WTC11 (cell line): ENCODE measurements around the gene UPF3A. TPM values are rescaled to one million over a fixed set of nuclear protein-coding genes. Genes with fewer than 3 reads are reported as not detected.
A peak's percentile ranks its signal among the peaks of the same experiment; 100 is the strongest.

ENCODE experiments used
- ATAC-seq: fragments of 200-7000 bp; cut with Tn5 transposase; 2 replicates; pipeline ENCODE4 v1.10.0; 2021; ENCODE audit warnings: mild to moderate bottlenecking, moderate library complexity
- CTCF ChIA-PET: fragments of 300-600 bp; sonication (Branson Sonifier 250); formaldehyde crosslinking; loops from one replicate; lab custom pipeline; 2021; ENCODE audit warnings: antibody characterized with exemption; lab: Charles Lee
- POLR2A ChIA-PET: fragments of 350-600 bp; sonication (Branson Sonifier 250); formaldehyde crosslinking; loops from one replicate; lab custom pipeline; 2021; ENCODE audit warnings: antibody characterized with exemption; lab: Charles Lee
- DNase-seq: peaks from one replicate; pipeline ENCODE4 v3.0.0; 2021; ENCODE audit warnings: low spot score
- H3K27ac Mint-ChIP-seq: 2 replicates; pipeline ENCODE4 v1.8.0; 2021; ENCODE audit warnings: mixed read lengths
- H3K27me3 Mint-ChIP-seq: 2 replicates; pipeline ENCODE4 v1.8.0; 2021; ENCODE audit warnings: low read depth, mild to moderate bottlenecking, moderate library complexity, mixed read lengths
- H3K36me3 Mint-ChIP-seq: 2 replicates; pipeline ENCODE4 v1.8.0; 2021; ENCODE audit warnings: mixed read lengths
- H3K4me1 Mint-ChIP-seq: 2 replicates; pipeline ENCODE4 v1.8.0; 2022; ENCODE audit warnings: mixed read lengths
- H3K4me3 Mint-ChIP-seq: 2 replicates; pipeline ENCODE4 v1.8.0; 2021; ENCODE audit warnings: mild to moderate bottlenecking, moderate library complexity, mixed read lengths
- H3K9me3 Mint-ChIP-seq: 2 replicates; pipeline ENCODE4 v1.8.0; 2021; ENCODE audit warnings: mixed read lengths
- ELF4 ChIP-seq: sonication (generic); formaldehyde crosslinking; IDR thresholded peaks from 2 replicates; pipeline ENCODE4 v1.8.1; 2022; ENCODE audit warnings: low read depth, mild to moderate bottlenecking, moderate library complexity, missing genetic modification reagents
- NFYB ChIP-seq: sonication (generic); formaldehyde crosslinking; conservative IDR thresholded peaks from 2 replicates; pipeline ENCODE4 v1.8.0; 2022; ENCODE audit warnings: low read depth, missing genetic modification reagents
- NR2C2 ChIP-seq: sonication (generic); formaldehyde crosslinking; IDR thresholded peaks from 2 replicates; pipeline ENCODE4 v1.8.0; 2022; ENCODE audit warnings: mild to moderate bottlenecking, missing genetic modification reagents
- OVOL2 ChIP-seq: fragments of 250-450 bp; sonication (Bioruptor Pico); IDR thresholded peaks from 2 replicates; pipeline ENCODE4 v1.9.0; 2021; ENCODE audit warnings: mild to moderate bottlenecking, borderline replicate concordance
- RELA ChIP-seq: sonication (generic); formaldehyde crosslinking; IDR thresholded peaks from 2 replicates; pipeline ENCODE4 v1.8.1; 2022; ENCODE audit warnings: missing genetic modification reagents, mild to moderate bottlenecking, borderline replicate concordance
- RORB ChIP-seq: fragments of 250-450 bp; sonication (Bioruptor Pico); IDR thresholded peaks from 2 replicates; pipeline ENCODE4 v1.9.0; 2021; ENCODE audit warnings: mild to moderate bottlenecking
- TCF7 ChIP-seq: sonication (generic); formaldehyde crosslinking; IDR thresholded peaks from 2 replicates; pipeline ENCODE4 v1.8.0; 2022; ENCODE audit warnings: mild to moderate bottlenecking, low read depth, missing genetic modification reagents, moderate library complexity
- TEAD1 ChIP-seq: sonication (generic); formaldehyde crosslinking; IDR thresholded peaks from 2 replicates; pipeline ENCODE4 v1.8.0; 2022; ENCODE audit warnings: mild to moderate bottlenecking, missing genetic modification reagents
- ZNF219 ChIP-seq: sonication (generic); formaldehyde crosslinking; IDR thresholded peaks from 2 replicates; pipeline ENCODE4 v1.8.0; 2023; ENCODE audit warnings: missing genetic modification reagents, mild to moderate bottlenecking, borderline replicate concordance
- ZNF317 ChIP-seq: sonication (generic); formaldehyde crosslinking; IDR thresholded peaks from 2 replicates; pipeline ENCODE4 v1.8.1; 2023; ENCODE audit warnings: low read depth, mild to moderate bottlenecking, moderate library complexity, missing genetic modification reagents, borderline replicate concordance
- ZNF423 ChIP-seq: fragments of 250-450 bp; sonication (Bioruptor Pico); IDR thresholded peaks from 2 replicates; pipeline ENCODE4 v2.1.2; 2022; ENCODE audit warnings: mild to moderate bottlenecking, moderate library complexity
- total RNA-seq: library from RNA; stranded (reverse); gene quantifications from 3 replicates; pipeline ENCODE4 v1.2.3, GENCODE V29; 2021
- TF ChIP-seq, protein P1 (sequence below): sonication (generic); formaldehyde crosslinking; IDR thresholded peaks from 2 replicates; pipeline ENCODE4 v1.8.0; 2022; ENCODE audit warnings: mild to moderate bottlenecking, missing genetic modification reagents
- TF ChIP-seq, protein P2 (sequence below): fragments of 250-450 bp; sonication (Bioruptor Pico); IDR thresholded peaks from 2 replicates; pipeline ENCODE4 v1.9.0; 2021; ENCODE audit warnings: mild to moderate bottlenecking
- TF ChIP-seq, protein P3 (sequence below): sonication (generic); formaldehyde crosslinking; IDR thresholded peaks from 2 replicates; pipeline ENCODE4 v1.8.1; 2023; ENCODE audit warnings: mild to moderate bottlenecking, missing genetic modification reagents
- TF ChIP-seq, protein P4 (sequence below): sonication (generic); formaldehyde crosslinking; conservative IDR thresholded peaks from 2 replicates; pipeline ENCODE4 v1.8.1; 2022; ENCODE audit warnings: mild to moderate bottlenecking, missing genetic modification reagents
- TF ChIP-seq, protein P5 (sequence below): fragments of 250-450 bp; sonication (Bioruptor Pico); IDR thresholded peaks from 2 replicates; pipeline ENCODE4 v1.8.0; 2021; ENCODE audit warnings: mild to moderate bottlenecking
- TF ChIP-seq, protein P6 (sequence below): sonication (generic); formaldehyde crosslinking; IDR thresholded peaks from 2 replicates; pipeline ENCODE4 v1.8.1; 2023; ENCODE audit warnings: mild to moderate bottlenecking, missing genetic modification reagents
- TF ChIP-seq, protein P7 (sequence below): fragments of 250-450 bp; sonication (Bioruptor Pico); IDR thresholded peaks from 2 replicates; pipeline ENCODE4 v1.9.0; 2021; ENCODE audit warnings: mild to moderate bottlenecking, borderline replicate concordance

UPF3A gene
- total RNA-seq, 1 experiment from 2014 or later = 71.9 TPM

DNA sequence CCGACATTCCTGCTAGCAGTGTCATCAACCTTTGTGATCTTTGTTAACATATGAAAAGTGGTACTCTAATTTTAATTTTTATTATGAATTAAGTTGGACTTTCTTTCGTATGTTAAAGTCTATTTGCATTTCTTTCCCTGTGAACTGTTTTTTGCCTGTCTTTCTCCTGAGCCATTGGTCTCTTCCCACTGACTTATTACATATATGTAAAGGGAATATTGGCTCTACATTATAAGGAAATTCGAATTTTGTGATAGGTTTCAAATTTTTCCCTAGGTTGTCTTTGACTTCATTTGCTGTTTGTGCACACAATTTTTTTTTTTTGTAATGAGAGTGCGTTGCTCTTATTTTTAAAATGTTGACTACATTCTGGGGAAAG, 47.1 kb upstream of the UPF3A start:
- H3K9me3 Mint-ChIP-seq = peaks cover 8% of the 10 kb centered on the region
- ATAC-seq = no peak
- TF ChIP-seq RORB (CRISPR knock-in tag) = no peak
- TF ChIP-seq, protein P1, sequence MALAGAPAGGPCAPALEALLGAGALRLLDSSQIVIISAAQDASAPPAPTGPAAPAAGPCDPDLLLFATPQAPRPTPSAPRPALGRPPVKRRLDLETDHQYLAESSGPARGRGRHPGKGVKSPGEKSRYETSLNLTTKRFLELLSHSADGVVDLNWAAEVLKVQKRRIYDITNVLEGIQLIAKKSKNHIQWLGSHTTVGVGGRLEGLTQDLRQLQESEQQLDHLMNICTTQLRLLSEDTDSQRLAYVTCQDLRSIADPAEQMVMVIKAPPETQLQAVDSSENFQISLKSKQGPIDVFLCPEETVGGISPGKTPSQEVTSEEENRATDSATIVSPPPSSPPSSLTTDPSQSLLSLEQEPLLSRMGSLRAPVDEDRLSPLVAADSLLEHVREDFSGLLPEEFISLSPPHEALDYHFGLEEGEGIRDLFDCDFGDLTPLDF (CRISPR knock-in tag) = no peak
- no peak for TF ChIP-seq OVOL2
- no peak for TF ChIP-seq TEAD1 (CRISPR knock-in tag)
- no peak for TF ChIP-seq ZNF219
- TF ChIP-seq, protein P2, sequence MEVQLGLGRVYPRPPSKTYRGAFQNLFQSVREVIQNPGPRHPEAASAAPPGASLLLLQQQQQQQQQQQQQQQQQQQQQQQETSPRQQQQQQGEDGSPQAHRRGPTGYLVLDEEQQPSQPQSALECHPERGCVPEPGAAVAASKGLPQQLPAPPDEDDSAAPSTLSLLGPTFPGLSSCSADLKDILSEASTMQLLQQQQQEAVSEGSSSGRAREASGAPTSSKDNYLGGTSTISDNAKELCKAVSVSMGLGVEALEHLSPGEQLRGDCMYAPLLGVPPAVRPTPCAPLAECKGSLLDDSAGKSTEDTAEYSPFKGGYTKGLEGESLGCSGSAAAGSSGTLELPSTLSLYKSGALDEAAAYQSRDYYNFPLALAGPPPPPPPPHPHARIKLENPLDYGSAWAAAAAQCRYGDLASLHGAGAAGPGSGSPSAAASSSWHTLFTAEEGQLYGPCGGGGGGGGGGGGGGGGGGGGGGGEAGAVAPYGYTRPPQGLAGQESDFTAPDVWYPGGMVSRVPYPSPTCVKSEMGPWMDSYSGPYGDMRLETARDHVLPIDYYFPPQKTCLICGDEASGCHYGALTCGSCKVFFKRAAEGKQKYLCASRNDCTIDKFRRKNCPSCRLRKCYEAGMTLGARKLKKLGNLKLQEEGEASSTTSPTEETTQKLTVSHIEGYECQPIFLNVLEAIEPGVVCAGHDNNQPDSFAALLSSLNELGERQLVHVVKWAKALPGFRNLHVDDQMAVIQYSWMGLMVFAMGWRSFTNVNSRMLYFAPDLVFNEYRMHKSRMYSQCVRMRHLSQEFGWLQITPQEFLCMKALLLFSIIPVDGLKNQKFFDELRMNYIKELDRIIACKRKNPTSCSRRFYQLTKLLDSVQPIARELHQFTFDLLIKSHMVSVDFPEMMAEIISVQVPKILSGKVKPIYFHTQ (CRISPR knock-in tag) = no peak
- CTCF ChIA-PET = no interaction called here
- peak overlapping the region; percentile 78 for H3K4me3 Mint-ChIP-seq
- H3K4me1 Mint-ChIP-seq = peaks cover 35% of the 10 kb centered on the region
- H3K27ac Mint-ChIP-seq = no peak overlapping the region
- H3K27me3 Mint-ChIP-seq = peaks cover 19% of the 10 kb centered on the region
- POLR2A ChIA-PET = no interaction called here
- H3K36me3 Mint-ChIP-seq = peaks cover 23% of the 10 kb centered on the region
- no peak for DNase-seq

DNA sequence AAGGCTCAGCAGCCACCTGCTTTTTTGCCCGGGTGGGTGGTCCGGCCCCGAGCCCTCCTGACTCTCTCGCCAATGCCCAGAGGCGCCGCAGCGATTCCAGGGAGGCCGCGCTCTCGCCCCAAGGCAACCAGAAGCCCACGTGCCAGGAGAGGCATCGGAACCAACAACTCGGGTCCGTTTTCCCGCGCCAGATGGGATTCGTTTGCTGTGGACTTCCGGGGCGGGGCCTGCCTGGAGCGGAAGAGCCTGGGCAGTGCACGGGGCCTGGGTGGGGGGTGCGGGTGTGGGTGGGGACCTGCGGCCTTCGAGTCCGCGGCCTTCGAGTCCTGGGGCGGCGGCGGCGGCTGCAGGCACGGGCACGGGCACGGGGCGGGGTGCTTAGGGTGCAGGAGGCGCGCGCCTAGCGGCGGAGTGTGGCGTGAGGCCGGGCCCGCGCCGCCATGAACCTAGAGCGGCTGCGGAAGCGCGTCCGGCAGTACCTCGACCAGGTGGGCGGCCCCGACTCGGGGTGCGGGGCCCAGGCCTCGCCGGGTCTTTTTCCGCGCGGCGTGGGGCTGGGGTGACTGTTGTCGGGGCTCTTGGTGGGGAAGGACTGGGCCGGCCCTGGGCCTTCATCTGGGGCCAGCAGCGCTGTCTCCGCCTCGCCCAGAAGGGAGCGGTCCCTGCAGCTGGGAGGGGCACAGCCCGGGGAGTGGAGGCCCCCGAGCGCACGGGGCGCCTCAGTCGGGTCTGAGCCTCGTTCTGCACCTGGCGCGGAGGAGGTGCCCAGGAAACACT, 46.6 kb upstream of the UPF3A start, which contains the start of gene CDC16:
Gene CDC16, plus strand, starts transcription at position 253 of the 777 bp plus-strand sequence. Its CDS starts 188 bp downstream, at position 441.
- POLR2A ChIA-PET = no interaction called here
- peaks cover 8% of the 10 kb centered on the region for H3K9me3 Mint-ChIP-seq
- peaks cover 30% of the 10 kb centered on the region for H3K4me1 Mint-ChIP-seq
- peak within 1 kb of the TSS; percentile 78 for H3K4me3 Mint-ChIP-seq
- H3K27me3 Mint-ChIP-seq = peaks cover 19% of the 10 kb centered on the region
- H3K36me3 Mint-ChIP-seq = peaks cover 28% of the 10 kb centered on the region
- DNase-seq (peak; percentile 89), ATAC-seq (peak; percentile 85)
- CTCF ChIA-PET = no interaction called here
- no peak within 1 kb of the TSS for H3K27ac Mint-ChIP-seq
- TF ChIP-seq, protein P3, sequence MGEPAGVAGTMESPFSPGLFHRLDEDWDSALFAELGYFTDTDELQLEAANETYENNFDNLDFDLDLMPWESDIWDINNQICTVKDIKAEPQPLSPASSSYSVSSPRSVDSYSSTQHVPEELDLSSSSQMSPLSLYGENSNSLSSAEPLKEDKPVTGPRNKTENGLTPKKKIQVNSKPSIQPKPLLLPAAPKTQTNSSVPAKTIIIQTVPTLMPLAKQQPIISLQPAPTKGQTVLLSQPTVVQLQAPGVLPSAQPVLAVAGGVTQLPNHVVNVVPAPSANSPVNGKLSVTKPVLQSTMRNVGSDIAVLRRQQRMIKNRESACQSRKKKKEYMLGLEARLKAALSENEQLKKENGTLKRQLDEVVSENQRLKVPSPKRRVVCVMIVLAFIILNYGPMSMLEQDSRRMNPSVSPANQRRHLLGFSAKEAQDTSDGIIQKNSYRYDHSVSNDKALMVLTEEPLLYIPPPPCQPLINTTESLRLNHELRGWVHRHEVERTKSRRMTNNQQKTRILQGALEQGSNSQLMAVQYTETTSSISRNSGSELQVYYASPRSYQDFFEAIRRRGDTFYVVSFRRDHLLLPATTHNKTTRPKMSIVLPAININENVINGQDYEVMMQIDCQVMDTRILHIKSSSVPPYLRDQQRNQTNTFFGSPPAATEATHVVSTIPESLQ (CRISPR knock-in tag) = no peak
- TF ChIP-seq NR2C2 (CRISPR knock-in tag) (0 out of 2 replicates have a peak, but pooled peaks have one; percentile 39), NFYB (CRISPR knock-in tag) (0 out of 2 replicates have a peak, but pooled peaks have one; percentile 34), RELA (CRISPR knock-in tag) (peak; percentile 79; the same call in 1 of the 2 replicates), ELF4 (no peak; the same call in 1 of the 2 replicates), ZNF317 (CRISPR knock-in tag) (0 out of 2 replicates have a peak, but pooled peaks have one; percentile 52), TCF7 (CRISPR knock-in tag) (peak; percentile 62; the same call in 1 of the 2 replicates), ZNF423 (CRISPR knock-in tag) (no peak)
- TF ChIP-seq, protein P4, sequence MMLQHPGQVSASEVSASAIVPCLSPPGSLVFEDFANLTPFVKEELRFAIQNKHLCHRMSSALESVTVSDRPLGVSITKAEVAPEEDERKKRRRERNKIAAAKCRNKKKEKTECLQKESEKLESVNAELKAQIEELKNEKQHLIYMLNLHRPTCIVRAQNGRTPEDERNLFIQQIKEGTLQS (CRISPR knock-in tag) = no peak
- TF ChIP-seq, protein P5, sequence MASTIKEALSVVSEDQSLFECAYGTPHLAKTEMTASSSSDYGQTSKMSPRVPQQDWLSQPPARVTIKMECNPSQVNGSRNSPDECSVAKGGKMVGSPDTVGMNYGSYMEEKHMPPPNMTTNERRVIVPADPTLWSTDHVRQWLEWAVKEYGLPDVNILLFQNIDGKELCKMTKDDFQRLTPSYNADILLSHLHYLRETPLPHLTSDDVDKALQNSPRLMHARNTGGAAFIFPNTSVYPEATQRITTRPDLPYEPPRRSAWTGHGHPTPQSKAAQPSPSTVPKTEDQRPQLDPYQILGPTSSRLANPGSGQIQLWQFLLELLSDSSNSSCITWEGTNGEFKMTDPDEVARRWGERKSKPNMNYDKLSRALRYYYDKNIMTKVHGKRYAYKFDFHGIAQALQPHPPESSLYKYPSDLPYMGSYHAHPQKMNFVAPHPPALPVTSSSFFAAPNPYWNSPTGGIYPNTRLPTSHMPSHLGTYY (CRISPR knock-in tag) = no peak
- TF ChIP-seq, protein P6, sequence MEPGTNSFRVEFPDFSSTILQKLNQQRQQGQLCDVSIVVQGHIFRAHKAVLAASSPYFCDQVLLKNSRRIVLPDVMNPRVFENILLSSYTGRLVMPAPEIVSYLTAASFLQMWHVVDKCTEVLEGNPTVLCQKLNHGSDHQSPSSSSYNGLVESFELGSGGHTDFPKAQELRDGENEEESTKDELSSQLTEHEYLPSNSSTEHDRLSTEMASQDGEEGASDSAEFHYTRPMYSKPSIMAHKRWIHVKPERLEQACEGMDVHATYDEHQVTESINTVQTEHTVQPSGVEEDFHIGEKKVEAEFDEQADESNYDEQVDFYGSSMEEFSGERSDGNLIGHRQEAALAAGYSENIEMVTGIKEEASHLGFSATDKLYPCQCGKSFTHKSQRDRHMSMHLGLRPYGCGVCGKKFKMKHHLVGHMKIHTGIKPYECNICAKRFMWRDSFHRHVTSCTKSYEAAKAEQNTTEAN = peak; percentile 80; the same call in 1 of the 2 replicates
- TF ChIP-seq, protein P1 (CRISPR knock-in tag) = peak; percentile 93
- TF ChIP-seq, protein P7, sequence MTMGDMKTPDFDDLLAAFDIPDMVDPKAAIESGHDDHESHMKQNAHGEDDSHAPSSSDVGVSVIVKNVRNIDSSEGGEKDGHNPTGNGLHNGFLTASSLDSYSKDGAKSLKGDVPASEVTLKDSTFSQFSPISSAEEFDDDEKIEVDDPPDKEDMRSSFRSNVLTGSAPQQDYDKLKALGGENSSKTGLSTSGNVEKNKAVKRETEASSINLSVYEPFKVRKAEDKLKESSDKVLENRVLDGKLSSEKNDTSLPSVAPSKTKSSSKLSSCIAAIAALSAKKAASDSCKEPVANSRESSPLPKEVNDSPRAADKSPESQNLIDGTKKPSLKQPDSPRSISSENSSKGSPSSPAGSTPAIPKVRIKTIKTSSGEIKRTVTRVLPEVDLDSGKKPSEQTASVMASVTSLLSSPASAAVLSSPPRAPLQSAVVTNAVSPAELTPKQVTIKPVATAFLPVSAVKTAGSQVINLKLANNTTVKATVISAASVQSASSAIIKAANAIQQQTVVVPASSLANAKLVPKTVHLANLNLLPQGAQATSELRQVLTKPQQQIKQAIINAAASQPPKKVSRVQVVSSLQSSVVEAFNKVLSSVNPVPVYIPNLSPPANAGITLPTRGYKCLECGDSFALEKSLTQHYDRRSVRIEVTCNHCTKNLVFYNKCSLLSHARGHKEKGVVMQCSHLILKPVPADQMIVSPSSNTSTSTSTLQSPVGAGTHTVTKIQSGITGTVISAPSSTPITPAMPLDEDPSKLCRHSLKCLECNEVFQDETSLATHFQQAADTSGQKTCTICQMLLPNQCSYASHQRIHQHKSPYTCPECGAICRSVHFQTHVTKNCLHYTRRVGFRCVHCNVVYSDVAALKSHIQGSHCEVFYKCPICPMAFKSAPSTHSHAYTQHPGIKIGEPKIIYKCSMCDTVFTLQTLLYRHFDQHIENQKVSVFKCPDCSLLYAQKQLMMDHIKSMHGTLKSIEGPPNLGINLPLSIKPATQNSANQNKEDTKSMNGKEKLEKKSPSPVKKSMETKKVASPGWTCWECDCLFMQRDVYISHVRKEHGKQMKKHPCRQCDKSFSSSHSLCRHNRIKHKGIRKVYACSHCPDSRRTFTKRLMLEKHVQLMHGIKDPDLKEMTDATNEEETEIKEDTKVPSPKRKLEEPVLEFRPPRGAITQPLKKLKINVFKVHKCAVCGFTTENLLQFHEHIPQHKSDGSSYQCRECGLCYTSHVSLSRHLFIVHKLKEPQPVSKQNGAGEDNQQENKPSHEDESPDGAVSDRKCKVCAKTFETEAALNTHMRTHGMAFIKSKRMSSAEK (CRISPR knock-in tag) = 0 out of 2 replicates have a peak, but pooled peaks have one; percentile 63
